Stimulated activated CD8-positive, alpha-beta memory T cell treated with anti-CD3 and anti-CD28 coated beads, Interleukin-7, amount 100 ng/mL, for 4 hours (primary cell): ENCODE results near the gene TUBB3.
"Not testable (repeated sequence)": the region's sequence is repeated elsewhere in the genome, so short reads cannot be mapped to it uniquely, and the experiment has no call there.

Source experiments
- DNase-seq, 2 donors: peaks; one replicate each; pipeline ENCODE4 v3.0.0-alpha.2; 2020; ENCODE audit warnings: low read depth in 2 of 2

The TUBB3 gene

DNA sequence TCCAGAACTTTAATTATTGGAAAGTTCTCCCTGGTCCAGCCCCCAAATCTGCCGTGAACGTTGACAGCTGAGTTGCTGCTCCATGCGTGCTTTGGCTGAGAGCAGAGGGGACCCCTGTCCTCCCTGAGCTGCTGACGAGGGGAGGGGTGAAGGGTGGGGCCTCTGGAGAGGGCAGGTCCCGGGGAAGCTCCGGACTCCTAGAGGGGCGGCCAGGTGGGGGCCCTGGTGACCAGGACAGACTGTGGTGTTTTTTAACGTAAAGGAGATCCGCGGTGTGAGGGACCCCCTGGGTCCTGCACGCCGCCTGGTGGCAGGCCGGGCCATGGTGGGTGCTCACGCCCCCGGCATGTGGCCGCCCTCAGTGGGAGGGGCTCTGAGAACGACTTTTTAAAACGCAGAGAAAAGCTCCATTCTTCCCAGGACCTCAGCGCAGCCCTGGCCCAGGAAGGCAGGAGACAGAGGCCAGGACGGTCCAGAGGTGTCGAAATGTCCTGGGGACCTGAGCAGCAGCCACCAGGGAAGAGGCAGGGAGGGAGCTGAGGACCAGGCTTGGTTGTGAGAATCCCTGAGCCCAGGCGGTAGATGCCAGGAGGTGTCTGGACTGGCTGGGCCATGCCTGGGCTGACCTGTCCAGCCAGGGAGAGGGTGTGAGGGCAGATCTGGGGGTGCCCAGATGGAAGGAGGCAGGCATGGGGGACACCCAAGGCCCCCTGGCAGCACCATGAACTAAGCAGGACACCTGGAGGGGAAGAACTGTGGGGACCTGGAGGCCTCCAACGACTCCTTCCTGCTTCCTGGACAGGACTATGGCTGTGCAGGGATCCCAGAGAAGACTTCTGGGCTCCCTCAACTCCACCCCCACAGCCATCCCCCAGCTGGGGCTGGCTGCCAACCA lies 4.4 kb upstream of the TUBB3 start, which contains the start of gene MC1R:
TSS of gene MC1R (plus strand) at position 410 of the 895 bp plus-strand sequence. CDS start at position 807, 397 bp downstream.
- no peak for DNase-seq

DNA sequence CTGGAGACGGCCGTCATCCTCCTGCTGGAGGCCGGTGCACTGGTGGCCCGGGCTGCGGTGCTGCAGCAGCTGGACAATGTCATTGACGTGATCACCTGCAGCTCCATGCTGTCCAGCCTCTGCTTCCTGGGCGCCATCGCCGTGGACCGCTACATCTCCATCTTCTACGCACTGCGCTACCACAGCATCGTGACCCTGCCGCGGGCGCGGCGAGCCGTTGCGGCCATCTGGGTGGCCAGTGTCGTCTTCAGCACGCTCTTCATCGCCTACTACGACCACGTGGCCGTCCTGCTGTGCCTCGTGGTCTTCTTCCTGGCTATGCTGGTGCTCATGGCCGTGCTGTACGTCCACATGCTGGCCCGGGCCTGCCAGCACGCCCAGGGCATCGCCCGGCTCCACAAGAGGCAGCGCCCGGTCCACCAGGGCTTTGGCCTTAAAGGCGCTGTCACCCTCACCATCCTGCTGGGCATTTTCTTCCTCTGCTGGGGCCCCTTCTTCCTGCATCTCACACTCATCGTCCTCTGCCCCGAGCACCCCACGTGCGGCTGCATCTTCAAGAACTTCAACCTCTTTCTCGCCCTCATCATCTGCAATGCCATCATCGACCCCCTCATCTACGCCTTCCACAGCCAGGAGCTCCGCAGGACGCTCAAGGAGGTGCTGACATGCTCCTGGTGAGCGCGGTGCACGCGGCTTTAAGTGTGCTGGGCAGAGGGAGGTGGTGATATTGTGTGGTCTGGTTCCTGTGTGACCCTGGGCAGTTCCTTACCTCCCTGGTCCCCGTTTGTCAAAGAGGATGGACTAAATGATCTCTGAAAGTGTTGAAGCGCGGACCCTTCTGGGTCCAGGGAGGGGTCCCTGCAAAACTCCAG lies 3.4 kb upstream of the TUBB3 start:
- DNase-seq: no peak

DNA sequence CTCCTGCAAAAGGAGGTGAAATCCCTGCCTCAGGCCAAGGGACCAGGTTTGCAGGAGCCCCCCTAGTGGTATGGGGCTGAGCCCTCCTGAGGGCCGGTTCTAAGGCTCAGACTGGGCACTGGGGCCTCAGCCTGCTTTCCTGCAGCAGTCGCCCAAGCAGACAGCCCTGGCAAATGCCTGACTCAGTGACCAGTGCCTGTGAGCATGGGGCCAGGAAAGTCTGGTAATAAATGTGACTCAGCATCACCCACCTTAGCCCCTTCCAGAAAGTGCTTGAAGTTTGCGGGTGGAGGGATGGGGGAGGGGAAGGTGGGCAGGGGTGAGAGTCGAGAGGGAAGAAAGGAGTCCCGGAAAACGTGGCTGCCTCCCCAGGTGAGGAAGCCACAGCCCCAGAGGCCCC lies 2.4 kb upstream of the TUBB3 start:
- no peak for DNase-seq

GRCh38 chr16:89921131-89921701 lies 1.9 kb upstream of the TUBB3 start:
- no peak for DNase-seq

GRCh38 chr16:89921702-89922476 lies 1.3 kb upstream of the TUBB3 start:
- no peak for DNase-seq

DNA sequence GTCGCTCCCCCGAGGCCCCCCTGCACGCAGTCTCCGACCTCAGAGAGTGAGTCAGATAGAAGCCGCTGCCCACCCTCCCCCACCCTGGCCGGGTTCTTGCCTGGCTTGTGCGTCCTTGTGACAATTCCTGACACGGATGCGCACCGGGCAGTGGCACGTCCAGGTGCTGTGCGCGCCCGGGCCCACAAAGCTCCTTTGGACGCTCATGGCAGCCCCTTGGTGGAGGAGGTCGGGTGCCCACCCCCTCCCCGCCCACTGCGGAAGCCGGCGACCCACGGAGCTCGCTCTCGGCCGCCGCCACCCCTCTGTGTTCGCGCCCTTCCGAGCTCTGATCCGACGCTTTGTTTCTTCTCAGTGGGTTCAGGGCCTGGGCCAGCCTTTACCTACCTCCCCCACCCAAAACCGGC lies 662 bp upstream of the TUBB3 start:
- DNase-seq: peak in 1 of 2 donors; percentile 28

DNA sequence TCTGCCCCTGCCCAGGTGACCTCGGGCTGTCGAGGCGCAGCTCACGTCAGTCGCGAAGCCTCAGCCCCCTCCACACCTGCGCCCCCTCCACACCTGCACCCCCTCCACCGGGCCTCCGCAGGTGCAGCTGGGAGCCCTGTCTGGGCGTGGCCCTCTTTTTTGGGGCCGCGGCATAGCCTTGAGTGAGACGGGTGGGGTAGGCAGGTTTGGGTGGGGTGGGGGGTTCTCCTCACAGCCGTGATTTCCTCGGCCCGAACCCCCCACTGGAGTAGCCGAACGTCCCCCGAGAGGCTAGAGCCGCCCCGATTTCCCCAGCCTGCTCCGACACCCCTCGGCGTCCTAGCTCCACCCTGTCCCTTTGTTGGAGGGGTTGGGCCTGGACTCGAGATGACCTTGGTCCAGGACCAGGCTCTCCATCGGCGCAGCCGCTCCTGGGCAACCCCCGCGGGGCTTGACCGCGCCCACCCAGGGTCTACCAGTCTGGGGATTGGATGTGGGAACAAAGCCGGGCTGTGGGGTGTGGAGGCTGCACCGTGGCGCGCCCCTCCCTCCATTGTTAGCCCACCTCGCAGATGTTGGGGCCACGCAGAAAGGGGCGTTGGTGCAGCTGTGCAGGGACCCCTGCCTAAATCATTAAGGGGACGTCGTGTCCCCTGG lies 626 bp downstream of the TUBB3 start:
- no peak for DNase-seq

GRCh38 chr16:89924297-89924924 lies 1.3 kb downstream of the TUBB3 start:
- no peak for DNase-seq

DNA sequence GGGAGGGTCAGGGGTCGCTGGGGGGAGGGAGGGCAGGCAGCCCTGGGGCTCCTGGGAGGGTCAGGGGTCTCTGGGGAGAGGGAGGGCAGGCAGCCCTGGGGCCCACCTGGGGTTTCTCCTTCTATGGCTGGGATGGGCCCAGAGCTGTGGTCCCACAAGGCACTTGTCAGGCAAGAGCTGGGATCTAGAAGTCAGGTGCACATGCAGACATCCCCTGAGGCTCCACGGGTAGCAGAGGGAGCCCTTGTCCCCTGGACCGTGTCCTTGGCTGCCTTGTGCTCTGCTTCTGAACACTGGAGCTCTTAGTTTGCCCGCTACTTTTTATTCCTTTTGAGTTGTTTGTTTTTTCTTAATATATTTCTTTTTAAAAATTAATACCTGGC lies 1.8 kb downstream of the TUBB3 start:
- DNase-seq: no peak

- no peak for DNase-seq
These were observed 2.5 kb downstream of the TUBB3 start for GRCh38 chr16:89925596-89926079.

GRCh38 chr16:89931305-89931896 lies 8.3 kb downstream of the TUBB3 start:
- no peak for DNase-seq

DNA sequence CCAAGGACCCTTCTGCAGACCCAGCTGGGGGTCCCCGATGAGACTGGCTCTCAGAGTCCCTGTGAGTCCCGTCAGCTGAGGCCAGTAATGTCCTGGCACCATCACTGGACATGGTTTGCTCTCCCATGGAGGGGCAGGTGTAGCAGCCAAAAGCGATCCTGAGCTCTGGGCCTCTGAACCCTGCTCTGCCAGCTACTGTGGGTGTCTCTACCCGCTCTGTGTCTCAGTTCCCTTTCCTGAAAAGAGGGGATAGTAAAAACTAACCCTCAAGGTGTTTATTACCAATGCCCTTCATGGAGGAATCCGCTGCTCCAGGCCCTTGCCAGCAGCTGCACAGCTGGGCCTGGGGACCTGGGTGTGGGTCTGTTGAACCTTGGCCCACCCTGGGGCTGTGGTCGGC lies 8.8 kb downstream of the TUBB3 start:
- DNase-seq: no peak

DNA sequence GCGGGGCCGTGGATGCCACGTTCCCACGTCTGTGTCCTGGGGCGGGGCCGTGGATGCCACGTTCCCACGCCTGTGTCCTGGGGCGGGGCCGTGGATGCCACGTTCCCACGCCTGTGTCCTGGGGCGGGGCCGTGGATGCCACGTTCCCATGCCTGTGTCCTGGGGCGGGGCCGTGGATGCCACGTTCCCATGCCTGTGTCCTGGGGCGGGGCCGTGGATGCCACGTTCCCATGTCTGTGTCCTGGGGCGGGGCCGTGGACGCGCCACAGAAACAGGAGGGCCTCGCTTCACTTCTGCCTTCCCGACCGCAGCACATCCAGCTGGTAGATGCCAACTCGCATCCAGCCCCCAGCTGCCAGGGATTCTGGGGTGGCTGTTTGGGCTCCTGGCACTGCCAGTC lies 10.9 kb downstream of the TUBB3 start:
- not testable (repeated sequence) for DNase-seq

DNA sequence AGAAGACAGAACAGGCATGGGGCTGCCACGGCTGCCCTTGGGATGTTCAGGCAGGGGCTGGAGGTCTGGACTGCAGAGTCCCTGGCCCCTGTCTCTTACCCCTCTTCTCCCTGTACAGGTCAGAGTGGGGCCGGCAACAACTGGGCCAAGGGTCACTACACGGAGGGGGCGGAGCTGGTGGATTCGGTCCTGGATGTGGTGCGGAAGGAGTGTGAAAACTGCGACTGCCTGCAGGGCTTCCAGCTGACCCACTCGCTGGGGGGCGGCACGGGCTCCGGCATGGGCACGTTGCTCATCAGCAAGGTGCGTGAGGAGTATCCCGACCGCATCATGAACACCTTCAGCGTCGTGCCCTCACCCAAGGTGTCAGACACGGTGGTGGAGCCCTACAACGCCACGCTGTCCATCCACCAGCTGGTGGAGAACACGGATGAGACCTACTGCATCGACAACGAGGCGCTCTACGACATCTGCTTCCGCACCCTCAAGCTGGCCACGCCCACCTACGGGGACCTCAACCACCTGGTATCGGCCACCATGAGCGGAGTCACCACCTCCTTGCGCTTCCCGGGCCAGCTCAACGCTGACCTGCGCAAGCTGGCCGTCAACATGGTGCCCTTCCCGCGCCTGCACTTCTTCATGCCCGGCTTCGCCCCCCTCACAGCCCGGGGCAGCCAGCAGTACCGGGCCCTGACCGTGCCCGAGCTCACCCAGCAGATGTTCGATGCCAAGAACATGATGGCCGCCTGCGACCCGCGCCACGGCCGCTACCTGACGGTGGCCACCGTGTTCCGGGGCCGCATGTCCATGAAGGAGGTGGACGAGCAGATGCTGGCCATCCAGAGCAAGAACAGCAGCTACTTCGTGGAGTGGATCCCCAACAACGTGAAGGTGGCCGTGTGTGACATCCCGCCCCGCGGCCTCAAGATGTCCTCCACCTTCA lies 11.7 kb downstream of the TUBB3 start:
- DNase-seq: no peak

DNA sequence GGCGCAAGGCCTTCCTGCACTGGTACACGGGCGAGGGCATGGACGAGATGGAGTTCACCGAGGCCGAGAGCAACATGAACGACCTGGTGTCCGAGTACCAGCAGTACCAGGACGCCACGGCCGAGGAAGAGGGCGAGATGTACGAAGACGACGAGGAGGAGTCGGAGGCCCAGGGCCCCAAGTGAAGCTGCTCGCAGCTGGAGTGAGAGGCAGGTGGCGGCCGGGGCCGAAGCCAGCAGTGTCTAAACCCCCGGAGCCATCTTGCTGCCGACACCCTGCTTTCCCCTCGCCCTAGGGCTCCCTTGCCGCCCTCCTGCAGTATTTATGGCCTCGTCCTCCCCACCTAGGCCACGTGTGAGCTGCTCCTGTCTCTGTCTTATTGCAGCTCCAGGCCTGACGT lies 12.5 kb downstream of the TUBB3 start:
- DNase-seq: not testable (repeated sequence)

GRCh38 chr16:89936034-89936433 lies 12.9 kb downstream of the TUBB3 start:
- no peak for DNase-seq

DNA sequence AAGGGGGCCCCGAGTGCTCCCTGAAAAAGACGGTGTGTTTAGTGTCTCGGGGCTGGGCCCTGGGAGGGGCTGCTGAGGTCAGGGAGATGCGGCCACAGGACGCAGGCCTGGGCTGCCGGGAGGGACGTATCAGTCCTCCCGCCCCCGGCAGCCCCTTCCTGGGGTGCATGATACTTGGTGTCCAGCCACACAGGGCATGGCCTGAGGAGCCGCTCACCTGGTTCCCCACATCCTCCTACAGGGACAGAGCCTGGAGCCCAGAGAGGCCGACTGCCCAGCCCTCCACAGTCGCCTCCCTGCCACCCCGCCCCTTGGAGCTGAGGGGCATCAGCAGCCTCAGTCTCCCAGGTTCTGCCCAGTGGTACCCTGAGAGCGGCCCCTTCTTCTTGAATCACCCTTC lies 13.4 kb downstream of the TUBB3 start:
- no peak for DNase-seq

DNA sequence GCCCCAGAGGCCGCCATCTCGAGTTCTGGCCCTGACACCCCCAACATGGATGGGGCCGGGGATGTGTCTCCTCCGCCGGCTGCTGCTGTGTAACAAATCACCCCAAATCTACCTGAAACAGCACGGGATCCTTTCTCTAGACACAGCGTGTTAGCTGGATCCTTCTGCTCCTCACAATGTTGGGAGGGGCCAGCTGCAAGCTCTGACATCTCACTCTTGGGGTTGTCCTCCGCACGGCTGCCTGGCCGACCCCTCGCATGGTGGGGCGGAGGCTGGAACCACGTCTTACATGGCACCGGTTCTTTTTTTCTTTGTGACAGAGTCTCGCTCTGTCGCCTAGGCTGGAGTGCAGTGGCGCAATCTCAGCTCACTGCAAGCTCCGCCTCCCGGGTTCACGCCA lies 13.8 kb downstream of the TUBB3 start:
- DNase-seq: no peak
